ENCODE results near the gene KRT20.

The KRT20 gene

DNA sequence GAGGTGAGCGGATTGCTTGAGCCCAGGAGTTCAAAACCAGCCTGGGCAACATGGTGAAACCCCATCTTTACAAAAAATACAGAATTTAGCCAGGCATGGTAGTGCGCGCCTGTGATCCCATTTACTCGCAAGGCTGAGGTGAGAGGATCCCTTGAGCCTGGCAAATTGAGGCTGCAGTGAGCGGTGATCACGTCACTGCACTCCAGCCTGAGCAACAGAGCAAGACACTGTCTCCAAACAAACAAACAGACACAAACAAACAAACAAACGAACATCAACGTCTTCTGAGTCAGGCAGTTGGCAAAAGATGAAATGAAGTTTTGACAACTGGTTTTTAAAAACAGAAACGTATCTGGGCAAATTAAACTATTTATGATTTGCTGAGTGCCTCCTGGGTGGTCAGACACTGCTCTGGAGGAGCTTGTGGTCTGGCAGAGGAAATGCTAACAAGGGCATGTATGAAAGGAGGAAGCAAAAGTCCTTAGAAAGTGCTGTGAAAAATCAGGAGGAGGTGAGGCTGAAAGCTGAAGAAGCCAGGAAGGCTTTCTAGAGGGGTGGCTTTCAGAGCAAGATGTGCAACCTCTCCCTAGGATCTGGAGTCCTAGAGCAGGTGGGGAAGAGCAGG, 10.2 kb upstream of the KRT20 start:
- Histone ChIP-seq H3K56ac (ENCODE audit: low read length) (no peak overlapping the region), H2BK120ac (ENCODE audit: low read depth, low read length) (no peak overlapping the region), H3K23ac (ENCODE audit: low read length) (no peak overlapping the region), H4K8ac (ENCODE audit: low read depth, low read length) (no peak overlapping the region), H3K4me2 (ENCODE audit: low read length) (no peak overlapping the region), H3K18ac (ENCODE audit: low read length) (no peak overlapping the region), H3K79me1 (ENCODE audit: low read length) (no peaks in the 10 kb centered on the region), H3K4me1 (ENCODE audit: control insufficient read depth, low read depth, low read length) (no peaks in the 10 kb centered on the region), H3K9ac (ENCODE audit: low read length) (no peak overlapping the region), H3K27me3 (ENCODE audit: insufficient read depth, low read length, poor library complexity) (no peaks in the 10 kb centered on the region), H2BK5ac (ENCODE audit: low read length) (no peak overlapping the region), H3K4me3 (ENCODE audit: low read length) (no peak overlapping the region), H4K5ac (ENCODE audit: low read length) (no peak overlapping the region), H3K4ac (ENCODE audit: low read depth, low read length) (no peak overlapping the region), H2AK5ac (ENCODE audit: low read length) (no peak overlapping the region), H3K36me3 (ENCODE audit: control insufficient read depth, insufficient read depth, low read length) (no peaks in the 10 kb centered on the region), H3K27ac (ENCODE audit: low read depth, low read length) (no peak overlapping the region), H3K79me2 (ENCODE audit: control insufficient read depth, insufficient read depth, low read length) (no peaks in the 10 kb centered on the region), H2BK15ac (replicated peaks; ENCODE audit: low read depth) (no peak overlapping the region)
- no peak for DNase-seq
- no CpG with 5 or more reads among the region's 9 CpGs for WGBS (ENCODE audit: extremely low coverage, insufficient coverage, low lambda C conversion rate)

DNA sequence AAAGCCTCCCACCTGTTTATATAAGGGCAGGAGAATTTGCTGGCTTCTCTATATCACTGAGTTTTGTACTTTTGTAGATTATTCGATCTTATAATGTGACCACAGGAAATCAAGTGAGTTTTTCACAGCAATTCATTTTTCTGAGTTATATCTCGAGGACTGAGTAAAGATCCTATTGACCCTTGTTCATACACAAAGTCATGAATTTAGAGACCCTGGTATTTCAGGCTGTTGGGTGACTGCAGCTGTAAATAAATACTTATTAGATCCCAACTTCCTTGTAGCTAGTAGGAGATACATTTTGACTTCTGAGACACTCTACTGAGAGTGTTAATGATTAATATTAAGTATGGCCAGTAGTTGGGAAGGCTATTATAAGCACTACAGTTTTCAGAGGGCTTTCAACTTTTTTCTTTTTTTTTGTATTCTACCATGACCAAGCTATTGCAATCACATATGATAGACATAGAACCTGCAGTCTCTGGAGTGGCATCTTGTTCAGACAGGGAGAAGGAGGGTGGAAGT, 3.2 kb upstream of the KRT20 start:
- no peak overlapping the region for H2BK5ac ChIP-seq (ENCODE audit: low read length)
- H2BK15ac ChIP-seq (replicated peaks; ENCODE audit: low read depth): no peak overlapping the region
- DNase-seq: no peak
- H4K5ac ChIP-seq (ENCODE audit: low read length): no peak overlapping the region
- WGBS (ENCODE audit: extremely low coverage, insufficient coverage, low lambda C conversion rate): no CpG with 5 or more reads among the region's 2 CpGs
- no peak overlapping the region for H2AK5ac ChIP-seq (ENCODE audit: low read length)
- H3K27ac ChIP-seq (ENCODE audit: low read depth, low read length): no peak overlapping the region
- no peak overlapping the region for H2BK120ac ChIP-seq (ENCODE audit: low read depth, low read length)
- H3K36me3 ChIP-seq (ENCODE audit: control insufficient read depth, insufficient read depth, low read length): no peaks in the 10 kb centered on the region
- H3K79me1 ChIP-seq (ENCODE audit: low read length): no peaks in the 10 kb centered on the region
- no peaks in the 10 kb centered on the region for H3K79me2 ChIP-seq (ENCODE audit: control insufficient read depth, insufficient read depth, low read length)
- no peak overlapping the region for H3K23ac ChIP-seq (ENCODE audit: low read length)
- no peaks in the 10 kb centered on the region for H3K27me3 ChIP-seq (ENCODE audit: insufficient read depth, low read length, poor library complexity)
- H3K4me1 ChIP-seq (ENCODE audit: control insufficient read depth, low read depth, low read length): no peaks in the 10 kb centered on the region
- H3K4ac ChIP-seq (ENCODE audit: low read depth, low read length): no peak overlapping the region
- no peak overlapping the region for H3K9ac ChIP-seq (ENCODE audit: low read length)
- H3K18ac ChIP-seq (ENCODE audit: low read length): no peak overlapping the region
- H3K4me2 ChIP-seq (ENCODE audit: low read length): no peak overlapping the region
- H3K4me3 ChIP-seq (ENCODE audit: low read length): no peak overlapping the region
- H3K56ac ChIP-seq (ENCODE audit: low read length): no peak overlapping the region
- no peak overlapping the region for H4K8ac ChIP-seq (ENCODE audit: low read depth, low read length)

DNA sequence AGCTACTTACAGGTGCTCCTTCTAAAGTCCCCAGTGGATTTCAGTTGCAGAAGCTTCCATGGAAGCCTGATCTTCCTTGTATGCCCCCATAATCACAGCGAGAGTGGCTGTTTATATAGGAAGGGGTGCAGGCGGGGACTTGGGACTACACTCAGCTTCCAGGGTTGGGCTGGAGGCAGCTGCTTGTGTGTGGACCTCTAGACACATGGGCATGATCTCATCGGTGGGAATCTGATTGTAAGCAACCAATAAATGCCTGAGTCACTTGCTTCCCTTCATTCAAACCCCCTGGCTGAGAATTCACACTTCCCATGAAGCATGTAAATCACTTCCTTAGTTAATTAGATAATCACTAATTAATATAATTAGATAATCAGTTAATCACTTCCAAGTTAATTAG, 1.0 kb upstream of the KRT20 start:
- Histone ChIP-seq H3K4ac (ENCODE audit: low read depth, low read length) (no peak overlapping the region), H2AK5ac (ENCODE audit: low read length) (no peak overlapping the region), H3K27ac (ENCODE audit: low read depth, low read length) (no peak overlapping the region), H3K4me3 (ENCODE audit: low read length) (no peak overlapping the region), H3K4me2 (ENCODE audit: low read length) (no peak overlapping the region), H3K79me1 (ENCODE audit: low read length) (no peaks in the 10 kb centered on the region), H3K27me3 (ENCODE audit: insufficient read depth, low read length, poor library complexity) (no peaks in the 10 kb centered on the region), H2BK120ac (ENCODE audit: low read depth, low read length) (peak overlapping the region; percentile 78), H3K4me1 (ENCODE audit: control insufficient read depth, low read depth, low read length) (no peaks in the 10 kb centered on the region), H3K9ac (ENCODE audit: low read length) (no peak overlapping the region), H2BK5ac (ENCODE audit: low read length) (no peak overlapping the region), H3K79me2 (ENCODE audit: control insufficient read depth, insufficient read depth, low read length) (no peaks in the 10 kb centered on the region), H4K8ac (ENCODE audit: low read depth, low read length) (no peak overlapping the region), H4K5ac (ENCODE audit: low read length) (no peak overlapping the region), H3K18ac (ENCODE audit: low read length) (no peak overlapping the region), H3K23ac (ENCODE audit: low read length) (no peak overlapping the region), H3K36me3 (ENCODE audit: control insufficient read depth, insufficient read depth, low read length) (no peaks in the 10 kb centered on the region), H3K56ac (ENCODE audit: low read length) (no peak overlapping the region), H2BK15ac (replicated peaks; ENCODE audit: low read depth) (no peak overlapping the region)
- no CpG with 5 or more reads among the region's 3 CpGs for WGBS (ENCODE audit: extremely low coverage, insufficient coverage, low lambda C conversion rate)
- peak; percentile 67 for DNase-seq

DNA sequence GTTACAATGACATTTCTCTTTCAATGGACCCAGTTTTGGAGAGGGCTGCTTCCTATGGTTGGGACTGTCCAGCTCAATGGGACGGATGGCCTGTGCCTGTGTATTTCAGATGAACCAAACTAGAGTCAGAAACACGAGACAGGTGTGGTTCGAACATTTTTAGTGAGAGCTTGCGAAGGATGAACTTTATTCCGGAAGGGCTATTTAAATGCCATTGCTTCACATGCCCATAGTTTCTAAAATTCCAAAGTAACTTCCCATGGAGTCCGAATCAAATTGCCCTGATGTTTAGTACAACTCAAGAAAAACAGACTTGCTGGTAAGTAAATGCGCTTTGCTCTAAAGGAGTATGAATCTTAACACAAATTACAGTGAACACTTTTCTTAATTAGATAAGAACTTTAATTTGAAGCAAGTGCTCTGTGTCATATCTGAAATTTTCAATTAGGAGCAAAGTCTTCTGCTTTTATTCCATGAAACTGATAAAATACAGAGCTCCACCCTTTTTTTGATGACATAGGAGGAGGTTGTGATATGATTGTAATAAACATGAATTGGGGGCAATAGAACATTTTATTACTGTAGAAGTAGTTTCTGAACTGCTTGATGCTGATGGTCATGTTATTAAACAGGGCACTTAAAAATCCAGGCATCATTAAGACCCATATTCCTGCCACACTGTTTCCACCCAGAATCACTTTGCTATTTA, 1.3 kb downstream of the KRT20 start:
- H3K4me1 ChIP-seq (ENCODE audit: control insufficient read depth, low read depth, low read length): no peaks in the 10 kb centered on the region
- H2BK15ac ChIP-seq (replicated peaks; ENCODE audit: low read depth): no peak overlapping the region

DNA sequence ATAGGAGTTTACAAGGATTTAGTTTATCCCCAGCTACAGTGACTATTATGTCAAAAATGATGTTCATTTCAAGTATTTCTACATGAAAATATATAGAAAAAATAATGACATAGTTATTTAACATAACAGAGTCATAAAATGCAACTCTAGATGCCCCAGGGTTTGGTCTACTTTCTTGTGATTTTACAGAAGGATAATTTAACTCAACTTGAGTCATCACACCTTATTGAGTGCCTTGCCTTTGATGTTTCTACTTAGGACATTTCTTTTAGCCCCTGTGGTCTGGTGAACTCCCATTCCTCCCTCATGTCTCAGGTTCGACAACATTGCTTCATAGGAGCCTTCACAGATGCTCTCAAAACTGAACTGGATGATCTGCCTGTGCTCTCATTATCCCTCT, 2.0 kb downstream of the KRT20 start:
- Histone ChIP-seq H4K8ac (ENCODE audit: low read depth, low read length) (no peak overlapping the region), H3K36me3 (ENCODE audit: control insufficient read depth, insufficient read depth, low read length) (no peaks in the 10 kb centered on the region), H3K79me1 (ENCODE audit: low read length) (no peaks in the 10 kb centered on the region), H3K9ac (ENCODE audit: low read length) (no peak overlapping the region), H3K27me3 (ENCODE audit: insufficient read depth, low read length, poor library complexity) (no peaks in the 10 kb centered on the region), H4K5ac (ENCODE audit: low read length) (no peak overlapping the region), H3K79me2 (ENCODE audit: control insufficient read depth, insufficient read depth, low read length) (no peaks in the 10 kb centered on the region), H3K56ac (ENCODE audit: low read length) (no peak overlapping the region), H3K23ac (ENCODE audit: low read length) (no peak overlapping the region), H3K4me2 (ENCODE audit: low read length) (no peak overlapping the region), H3K18ac (ENCODE audit: low read length) (no peak overlapping the region), H2BK15ac (replicated peaks; ENCODE audit: low read depth) (no peak overlapping the region), H3K27ac (ENCODE audit: low read depth, low read length) (no peak overlapping the region), H2AK5ac (ENCODE audit: low read length) (no peak overlapping the region), H2BK5ac (ENCODE audit: low read length) (no peak overlapping the region), H2BK120ac (ENCODE audit: low read depth, low read length) (no peak overlapping the region), H3K4ac (ENCODE audit: low read depth, low read length) (no peak overlapping the region), H3K4me3 (ENCODE audit: low read length) (no peak overlapping the region), H3K4me1 (ENCODE audit: control insufficient read depth, low read depth, low read length) (no peaks in the 10 kb centered on the region)
- whole genome bisulfite sequencing (ENCODE audit: extremely low coverage, insufficient coverage, low lambda C conversion rate): no CpG with 5 or more reads among the region's 1 CpG
- no peak for DNase-seq

More for the DNA sequence above, 1.3 kb downstream of the KRT20 start:
- Histone ChIP-seq H3K18ac (ENCODE audit: low read length) (no peak overlapping the region), H3K4ac (ENCODE audit: low read depth, low read length) (no peak overlapping the region), H4K8ac (ENCODE audit: low read depth, low read length) (no peak overlapping the region), H3K27ac (ENCODE audit: low read depth, low read length) (no peak overlapping the region), H3K79me2 (ENCODE audit: control insufficient read depth, insufficient read depth, low read length) (no peaks in the 10 kb centered on the region), H3K4me2 (ENCODE audit: low read length) (no peak overlapping the region), H3K36me3 (ENCODE audit: control insufficient read depth, insufficient read depth, low read length) (no peaks in the 10 kb centered on the region), H3K4me3 (ENCODE audit: low read length) (no peak overlapping the region), H4K5ac (ENCODE audit: low read length) (no peak overlapping the region), H3K23ac (ENCODE audit: low read length) (no peak overlapping the region), H2BK5ac (ENCODE audit: low read length) (no peak overlapping the region), H3K9ac (ENCODE audit: low read length) (no peak overlapping the region), H2BK120ac (ENCODE audit: low read depth, low read length) (no peak overlapping the region), H3K79me1 (ENCODE audit: low read length) (no peaks in the 10 kb centered on the region), H2AK5ac (ENCODE audit: low read length) (no peak overlapping the region), H3K27me3 (ENCODE audit: insufficient read depth, low read length, poor library complexity) (no peaks in the 10 kb centered on the region), H3K56ac (ENCODE audit: low read length) (no peak overlapping the region)
- no peak for DNase-seq
- WGBS (ENCODE audit: extremely low coverage, insufficient coverage, low lambda C conversion rate): no CpG with 5 or more reads among the region's 7 CpGs

All from mesendoderm (in vitro differentiated cells).